Activated gamma-delta T cell treated with Interleukin-2 at 50 U/mL for 16 hours (primary cell): Measurements from ENCODE around the gene ZSCAN10.

Source experiments
- DNase-seq: peaks from one replicate; pipeline ENCODE4 v3.0.0-alpha.2; 2020

The ZSCAN10 gene

GRCh38 chr16:3101841-3102470, 2.9 kb upstream of the ZSCAN10 start:
- no peak for DNase-seq

GRCh38 chr16:3101018-3101840, 2.1 kb upstream of the ZSCAN10 start:
- DNase-seq: peak; percentile 30

GRCh38 chr16:3099732-3100499, 822 bp upstream of the ZSCAN10 start:
- peak; percentile 87 for DNase-seq

- no peak for DNase-seq
These were observed 269 bp upstream of the ZSCAN10 start for GRCh38 chr16:3099395-3099731.

- DNase-seq: no peak
These were observed 1.8 kb downstream of the ZSCAN10 start for GRCh38 chr16:3097266-3097665.

- no peak for DNase-seq
These were observed 2.7 kb downstream of the ZSCAN10 start for GRCh38 chr16:3096362-3096761.

GRCh38 chr16:3095869-3096268, 3.2 kb downstream of the ZSCAN10 start:
- peak; percentile 55 for DNase-seq

GRCh38 chr16:3094289-3095027, 4.6 kb downstream of the ZSCAN10 start:
- peak; percentile 48 for DNase-seq

- DNase-seq: no peak
These were observed 6.6 kb downstream of the ZSCAN10 start for GRCh38 chr16:3092501-3092941.

GRCh38 chr16:3091551-3091950, 7.5 kb downstream of the ZSCAN10 start:
- DNase-seq: no peak

- DNase-seq: no peak
These were observed 9.1 kb downstream of the ZSCAN10 start for GRCh38 chr16:3089717-3090592.

GRCh38 chr16:3088925-3089716, 10.0 kb downstream of the ZSCAN10 start:
- DNase-seq: no peak

GRCh38 chr16:3088450-3088849, 10.6 kb downstream of the ZSCAN10 start:
- no peak for DNase-seq

- no peak for DNase-seq
These were observed 11.6 kb downstream of the ZSCAN10 start for GRCh38 chr16:3087243-3088235.

GRCh38 chr16:3086596-3087242, 12.4 kb downstream of the ZSCAN10 start:
- DNase-seq: no peak

- no peak for DNase-seq
These were observed 13.1 kb downstream of the ZSCAN10 start for GRCh38 chr16:3085868-3086595.

GRCh38 chr16:3084969-3085670, 14.0 kb downstream of the ZSCAN10 start:
- DNase-seq: no peak

GRCh38 chr16:3084491-3084890, 14.6 kb downstream of the ZSCAN10 start:
- no peak for DNase-seq
